SK-N-SH (cell line): ENCODE results near the gene KEL. TPM values are rescaled to one million over a fixed set of nuclear protein-coding genes. Genes with fewer than 3 reads are reported as not detected.

Experiments used
- CTCF ChIA-PET: fragments of 300-600, 350-600 bp; formaldehyde crosslinking; extraction: SDS; loops from one replicate; lab custom pipeline; 2021; lab: Yijun Ruan, JAX
- POLR2A ChIA-PET: fragments of 350-600 bp; sonication (Branson Sonifier 250); formaldehyde crosslinking; extraction: SDS; loops from one replicate; lab custom pipeline; 2020; ENCODE audit warnings: antibody characterized with exemption, inconsistent platforms; lab: Yijun Ruan, JAX
- DNase-seq: peaks from one replicate; pipeline ENCODE4 v3.0.0; 2012
- H2AFZ ChIP-seq: fragments of 200-600 bp; sonication (generic); 2 replicates; pipeline ENCODE4 v1.8.1; 2016; ENCODE audit warnings: antibody characterized with exemption, mild to moderate bottlenecking, low read depth
- H3F3A ChIP-seq: fragments of 200-600 bp; sonication (generic); replicated peaks from 2 replicates; pipeline ENCODE3; 2016; ENCODE audit warnings: antibody characterized with exemption, mild to moderate bottlenecking; ENCODE audit not compliant: insufficient read depth
- H3K27ac ChIP-seq, 2 experiments: fragments of 200-500 bp in 1 of 2; fragments of 200-600 bp in 1 of 2; sonication (Bioruptor generic) in 1 of 2; sonication (generic), shearing (Covaris generic) in 1 of 2; 2 replicates each; pipeline versions ENCODE4 v1.5.1 to v1.6.1; 2014 to 2016; ENCODE audit warnings: low read depth in 2 of 2, inconsistent platforms in 1 of 2, low read length in 1 of 2, mild to moderate bottlenecking in 1 of 2, mixed read lengths in 1 of 2
- H3K27me3 ChIP-seq: fragments of 200-600 bp; sonication (generic), shearing (Covaris generic); 2 replicates; pipeline ENCODE4 v1.6.1; 2016; ENCODE audit warnings: mixed run types; ENCODE audit not compliant: insufficient read depth
- H3K36me3 ChIP-seq, 2 experiments: fragments of 200-500 bp in 1 of 2; fragments of 200-600 bp in 1 of 2; sonication (Bioruptor generic) in 1 of 2; sonication (generic) in 1 of 2; replicated peaks in 1 of 2; 2 replicates each; pipeline versions ENCODE3 to v1.5.1; 2014 to 2016; ENCODE audit warnings: low read length in 1 of 2, mild to moderate bottlenecking in 1 of 2; ENCODE audit not compliant: insufficient read depth in 2 of 2, control insufficient read depth in 1 of 2
- H3K4me1 ChIP-seq, 2 experiments: fragments of 200-500 bp in 1 of 2; fragments of 200-600 bp in 1 of 2; sonication (Bioruptor generic) in 1 of 2; sonication (generic), shearing (Covaris generic) in 1 of 2; 2 replicates each; pipeline versions ENCODE4 v1.5.1 to v1.6.1; 2014 to 2016; ENCODE audit warnings: low read depth in 1 of 2, low read length in 1 of 2, mixed run types in 1 of 2; ENCODE audit not compliant: insufficient read depth in 2 of 2, control insufficient read depth in 1 of 2
- H3K4me2 ChIP-seq: fragments of 200-600 bp; sonication (generic), shearing (Covaris generic); 2 replicates; pipeline ENCODE4 v1.6.1; 2017; ENCODE audit warnings: mixed run types
- H3K4me3 ChIP-seq, 2 experiments: fragments of 200-500 bp in 1 of 2; fragments of 200-600 bp in 1 of 2; sonication (Bioruptor generic) in 1 of 2; sonication (generic), shearing (Covaris generic) in 1 of 2; 2 replicates each; pipeline versions ENCODE4 v1.5.1 to v1.8.1; 2014 to 2016; ENCODE audit warnings: low read depth in 2 of 2, inconsistent platforms in 1 of 2, low read length in 1 of 2, mild to moderate bottlenecking in 1 of 2, mixed read lengths in 1 of 2, moderate library complexity in 1 of 2
- H3K79me2 ChIP-seq: fragments of 200-600 bp; sonication (generic); 2 replicates; pipeline ENCODE4 v1.8.1; 2017; ENCODE audit warnings: mild to moderate bottlenecking; ENCODE audit not compliant: insufficient read depth
- H3K9ac ChIP-seq: fragments of 200-600 bp; sonication (generic); 2 replicates; pipeline ENCODE4 v1.6.1; 2017; ENCODE audit warnings: mixed run types
- H3K9me2 ChIP-seq: fragments of 200-600 bp; sonication (generic); 2 replicates; pipeline ENCODE4 v1.6.1; 2017; ENCODE audit warnings: mixed run types
- H3K9me3 ChIP-seq: fragments of 200-600 bp; sonication (generic); 2 replicates; pipeline ENCODE4 v1.6.1; 2017; ENCODE audit warnings: mixed run types, mild to moderate bottlenecking, moderate library complexity
- H4K20me1 ChIP-seq: fragments of 200-600 bp; sonication (generic); 2 replicates; pipeline ENCODE4 v1.6.1; 2017; ENCODE audit warnings: mild to moderate bottlenecking, mixed run types; ENCODE audit not compliant: insufficient read depth
- CHD2 ChIP-seq: fragments of 150-350 bp; IDR thresholded peaks from 2 replicates; pipeline ENCODE4 v1.6.1; 2018; ENCODE audit warnings: low read length; ENCODE audit not compliant: partially characterized antibody
- CTCF ChIP-seq: fragments of 200-600 bp; sonication (generic); IDR thresholded peaks from 2 replicates; pipeline ENCODE4 v1.6.1; 2017; ENCODE audit warnings: antibody characterized with exemption, mild to moderate bottlenecking, moderate library complexity
- EP300 ChIP-seq, 2 experiments: IDR thresholded peaks; 2 replicates each; pipeline versions ENCODE4 v1.4.0 to v1.6.1; 2012; ENCODE audit warnings: borderline replicate concordance in 1 of 2, low read depth in 1 of 2, low read length in 1 of 2
- MAX ChIP-seq: IDR thresholded peaks from 2 replicates; pipeline ENCODE4 v1.4.0; 2012; ENCODE audit warnings: low read depth
- MEF2A ChIP-seq: IDR thresholded peaks from 2 replicates; pipeline ENCODE4 v1.4.0; 2012; ENCODE audit warnings: low read depth, borderline replicate concordance
- MXI1 ChIP-seq: IDR thresholded peaks from 2 replicates; pipeline ENCODE4 v1.6.1; 2012; ENCODE audit warnings: mild to moderate bottlenecking, low read depth, low read length, improper control_type of control experiment
- NFIC ChIP-seq: IDR thresholded peaks from 2 replicates; pipeline ENCODE4 v1.4.0; 2012; ENCODE audit warnings: borderline replicate concordance
- NRF1 ChIP-seq: IDR thresholded peaks from 2 replicates; pipeline ENCODE4 v1.6.1; 2012; ENCODE audit warnings: low read depth, mild to moderate bottlenecking, low read length
- POLR2AphosphoS5 ChIP-seq: IDR thresholded peaks from 2 replicates; pipeline ENCODE4 v1.6.1; 2012; ENCODE audit warnings: low read depth, low read length
- REST ChIP-seq: IDR thresholded peaks from 2 replicates; pipeline ENCODE4 v1.6.1; 2012; ENCODE audit warnings: mild to moderate bottlenecking, low read depth, low read length, moderate library complexity
- RFX5 ChIP-seq: IDR thresholded peaks from 2 replicates; pipeline ENCODE4 v1.6.1; 2012; ENCODE audit warnings: mild to moderate bottlenecking, improper control_type of control experiment, low read length
- SMC3 ChIP-seq: IDR thresholded peaks from 2 replicates; pipeline ENCODE4 v1.6.1; 2012; ENCODE audit warnings: low read depth, low read length, improper control_type of control experiment
- TCF12 ChIP-seq: IDR thresholded peaks from 2 replicates; pipeline ENCODE4 v1.4.0; 2012
- USF2 ChIP-seq: fragments of 150-350 bp; IDR thresholded peaks from 2 replicates; pipeline ENCODE4 v1.6.1; 2017; ENCODE audit warnings: antibody characterized with exemption, low read length, low read depth, borderline replicate concordance
- WGBS: methylation state at CpG from one replicate; pipeline ENCODE4 v1.1.6; 2017; ENCODE audit warnings: low lambda C conversion rate; 5-methylcytosine and 5-hydroxymethylcytosine counted together
- polyA plus RNA-seq, 3 experiments: library from polyadenylated mRNA; depleted of rRNA; stranded (reverse); fragments of >200 nt; gene quantifications; 2 replicates each; pipeline ENCODE4 v1.2.3, GENCODE V29; 2012

Gene KEL
- 0.05 and 0.18 TPM in 2 replicates for polyA plus RNA-seq (2012; rRNA removed)
- 0.03 and 0.04 TPM in 2 replicates for polyA plus RNA-seq (2012; cell fraction: cytosol; rRNA removed)
- polyA plus RNA-seq (2012; cell fraction: nucleus; rRNA removed), result 0.80 and 0.83 TPM in 2 replicates

GRCh38 chr7:142961973-142962926 is at the start of gene KEL:
KEL (minus strand) TSS chr7:142962363; CDS start chr7:142962206, 157 bp downstream.
- Histone ChIP-seq H3K4me2 (no peak within 1 kb of the TSS), H3K79me2 (no peaks in the 10 kb centered on the region), H3K27ac (no peak within 1 kb of the TSS), H3K9ac (no peak within 1 kb of the TSS), H2AFZ (no peak within 1 kb of the TSS), H4K20me1 (no peaks in the 10 kb centered on the region), H3K4me1 (no peaks in the 10 kb centered on the region), H3K36me3 (no peaks in the 10 kb centered on the region), H3K27me3 (peaks cover 30% of the 10 kb centered on the region; the same call in 1 of the 2 replicates), H3K9me2 (no peaks in the 10 kb centered on the region), H3K4me3 (no peak within 1 kb of the TSS), H3K9me3 (no peaks in the 10 kb centered on the region), H3F3A (no peaks in the 10 kb centered on the region)
- WGBS, result 19% methylated on average over 9 of the region's 9 CpGs
- no peak for DNase-seq
- TF ChIP-seq MAX, result no peak
- no peak for TF ChIP-seq MXI1
- TF ChIP-seq RFX5, result no peak
- TF ChIP-seq CTCF, result no peak
- TF ChIP-seq MEF2A, result no peak
- no peak for TF ChIP-seq EP300 (IDR thresholded peaks at IDR 0.05; ENCODE audit: borderline replicate concordance in 1 of 2, low read depth in 1 of 2, low read length in 1 of 2)
- TF ChIP-seq NFIC, result no peak
- TF ChIP-seq CHD2, result no peak
- TF ChIP-seq NRF1, result no peak
- TF ChIP-seq POLR2AphosphoS5, result no peak
- POLR2A ChIA-PET, result no interaction called here
- CTCF ChIA-PET, result no interaction called here

- Histone ChIP-seq H4K20me1 (no peaks in the 10 kb centered on the region), H3F3A (no peaks in the 10 kb centered on the region), H3K4me3 (no peak overlapping the region; a peak in 1 of 4 replicates), H3K9me2 (no peaks in the 10 kb centered on the region), H2AFZ (no peak overlapping the region), H3K79me2 (no peaks in the 10 kb centered on the region), H3K4me1 (0 out of 4 replicates have a peak, but pooled peaks cover 0 to under 1% of the 10 kb centered on the region in 2 experiments), H3K9me3 (no peaks in the 10 kb centered on the region), H3K27me3 (no peaks in the 10 kb centered on the region; the same call in 1 of the 2 replicates), H3K9ac (no peak overlapping the region), H3K36me3 (no peaks in the 10 kb centered on the region), H3K27ac (no peak overlapping the region), H3K4me2 (no peak overlapping the region)
- peak; percentile 78 for DNase-seq
- 29% methylated on average over 24 of the region's 24 CpGs for WGBS
- ChIA-PET POLR2A (interaction anchor here (0.7 kb wide), 1 partner anchor 255 kb away, joined by 5 read pairs; the partner anchor contains the start of gene GSTK1), CTCF (interaction anchor here (0.5 to 23.7 kb wide), 36 partner anchors 9 to 1475 kb away, joined by 3 to 450 read pairs (median 3); partner anchors contain the start of genes EPHB6 and TAS2R40)
- peak; percentile 100 for TF ChIP-seq SMC3
- TF ChIP-seq NRF1, result peak; percentile 35; the same call in 1 of the 2 replicates
- peak; percentile 47; the same call in 1 of the 2 replicates for TF ChIP-seq MAX
- no peak for TF ChIP-seq MEF2A
- 0 out of 2 replicates have a peak, but pooled peaks have one; percentile 13 for TF ChIP-seq USF2
- no peak for TF ChIP-seq REST
- TF ChIP-seq EP300 (IDR thresholded peaks at IDR 0.05; ENCODE audit: borderline replicate concordance in 1 of 2, low read depth in 1 of 2, low read length in 1 of 2), result no peak
- TF ChIP-seq TCF12, result no peak
Observed at GRCh38 chr7:143008007-143008901, 46.1 kb upstream of the KEL start.
